CD4-positive, alpha-beta memory T cell (primary cell): ENCODE data around the gene SFT2D1. TPM values are rescaled to one million over a fixed set of nuclear protein-coding genes. Genes with fewer than 3 reads are reported as not detected.

Experiments
- CTCF ChIA-PET: fragments of 350-600 bp; sonication (Branson Sonifier 250); formaldehyde crosslinking; loops from one replicate; lab custom pipeline; 2021; ENCODE audit warnings: inconsistent platforms; ENCODE audit not compliant: partially characterized antibody; lab: Charles Lee
- POLR2A ChIA-PET: fragments of 350-600 bp; sonication (Branson Sonifier 250); formaldehyde crosslinking; loops from one replicate; lab custom pipeline; 2021; ENCODE audit not compliant: partially characterized antibody; lab: Charles Lee
- DNase-seq, 5 donors: peaks; one replicate each; pipeline versions ENCODE4 v3.0.0 to v3.0.0-alpha.2; 2020 to 2022; ENCODE audit warnings: mixed read lengths in 1 of 5
- H3K27ac ChIP-seq: one replicate; pipeline ENCODE4 v1.7.0; 2013; ENCODE audit warnings: low read depth, low read length
- H3K27me3 ChIP-seq: 2 replicates; pipeline ENCODE4 v1.7.0; 2013; ENCODE audit warnings: mild to moderate bottlenecking, low read length, moderate library complexity; ENCODE audit not compliant: insufficient read depth
- H3K36me3 ChIP-seq: 2 replicates; pipeline ENCODE4 v1.7.0; 2013; ENCODE audit warnings: mild to moderate bottlenecking, low read length, moderate library complexity; ENCODE audit not compliant: insufficient read depth
- H3K4me1 ChIP-seq: 2 replicates; pipeline ENCODE4 v1.7.0; 2013; ENCODE audit warnings: mild to moderate bottlenecking, low read length, moderate library complexity; ENCODE audit not compliant: insufficient read depth
- H3K4me3 ChIP-seq, 2 donors: one replicate each; pipeline ENCODE4 v1.7.0; 2013; ENCODE audit warnings: low read length in 2 of 2, mild to moderate bottlenecking in 1 of 2
- H3K9me3 ChIP-seq, 2 donors: one replicate each; pipeline ENCODE4 v1.7.0; 2013; ENCODE audit warnings: low read length in 2 of 2, control low read depth in 1 of 2; ENCODE audit not compliant: control insufficient read depth in 1 of 2
- H3K27ac Mint-ChIP-seq, 7 donors: one replicate each; pipeline ENCODE4 v1.8.0; 2020 to 2021; ENCODE audit warnings: mixed read lengths in 7 of 7, mild to moderate bottlenecking in 6 of 7, inconsistent platforms in 3 of 7, moderate library complexity in 3 of 7
- H3K27me3 Mint-ChIP-seq, 2 donors: one replicate each; pipeline ENCODE4 v1.8.0; 2020 to 2021; ENCODE audit warnings: mixed read lengths in 2 of 2
- H3K36me3 Mint-ChIP-seq, 2 donors: one replicate each; pipeline ENCODE4 v1.8.0; 2020 to 2021; ENCODE audit warnings: mixed read lengths in 2 of 2, inconsistent platforms in 1 of 2, mild to moderate bottlenecking in 1 of 2
- H3K4me1 Mint-ChIP-seq, 4 donors: one replicate each; pipeline ENCODE4 v1.8.0; 2020 to 2021; ENCODE audit warnings: mixed read lengths in 4 of 4, mild to moderate bottlenecking in 1 of 4
- H3K4me3 Mint-ChIP-seq, 8 donors: one replicate each; pipeline ENCODE4 v1.8.0; 2020 to 2021; ENCODE audit warnings: mixed read lengths in 8 of 8, mild to moderate bottlenecking in 7 of 8, moderate library complexity in 6 of 8, inconsistent platforms in 3 of 8
- H3K9me3 Mint-ChIP-seq, 8 donors: one replicate each; pipeline ENCODE4 v1.8.0; 2020 to 2021; ENCODE audit warnings: mixed read lengths in 8 of 8, mild to moderate bottlenecking in 5 of 8, inconsistent platforms in 3 of 8, moderate library complexity in 1 of 8
- intact Hi-C: fragments of 100-400 bp; cut with micrococcal nuclease; formaldehyde crosslinking; loops from one replicate; pipeline ENCODE4 v1.15.1; 2023
- polyA plus RNA-seq, 2 donors: library from polyadenylated mRNA; unstranded; fragments of 300-500 nt; fragmentation: Illumina TruSeq; gene quantifications; one replicate each; pipeline ENCODE4 v1.2.3, GENCODE V29; 2021
- total RNA-seq, 2 experiments: library from RNA; stranded (reverse); gene quantifications; one replicate each; pipeline ENCODE4 v1.2.3, GENCODE V29; 2021

SFT2D1 gene
- total and polyA plus RNA-seq, 4 experiments from 2014 or later, result 37.3 to 70.3 (median 38.9) TPM

GRCh38 chr6:166336847-166337246 is 5.5 kb downstream of the SFT2D1 start:
- no peak for DNase-seq
- H3K4me1 ChIP-seq, result peaks cover 95% of the 10 kb centered on the region
- CTCF ChIA-PET, result interaction anchor here (1.2 to 2.8 kb wide), 3 partner anchors 10 to 44 kb away, joined by 3 to 13 read pairs (median 4); no protein-coding TSS in a partner anchor
- POLR2A ChIA-PET, result interaction anchor here (0.6 kb wide), 1 partner anchor 16 kb away, joined by 3 read pairs; no protein-coding TSS in a partner anchor
- no peaks in the 10 kb centered on the region for H3K27me3 Mint-ChIP-seq
- H3K27ac ChIP-seq, result no peak overlapping the region
- no peaks in the 10 kb centered on the region for H3K36me3 ChIP-seq
- peaks cover 7 to 47% (median 44%) of the 10 kb centered on the region in 4 donors for H3K4me1 Mint-ChIP-seq
- intact Hi-C loops, result no loop called here
- H3K36me3 Mint-ChIP-seq, result peaks cover 40 to 41% of the 10 kb centered on the region in 2 donors
- H3K9me3 Mint-ChIP-seq, result peaks cover 0 to 2% (median 0%) of the 10 kb centered on the region in 8 donors
- no peaks in the 10 kb centered on the region for H3K27me3 ChIP-seq
- no peak overlapping the region for H3K27ac Mint-ChIP-seq
- H3K9me3 ChIP-seq, result no peaks in the 10 kb centered on the region
- no peak overlapping the region for H3K4me3 ChIP-seq
- H3K4me3 Mint-ChIP-seq, result peak overlapping the region in 3 of 8 donors; percentile 2 to 43 (median 21)

- Histone ChIP-seq H3K27ac (no peak overlapping the region), H3K4me1 (peaks cover 93% of the 10 kb centered on the region), H3K27me3 (no peaks in the 10 kb centered on the region), H3K36me3 (no peaks in the 10 kb centered on the region), H3K9me3 (no peaks in the 10 kb centered on the region), H3K4me3 (no peak overlapping the region)
- DNase-seq, result no peak
- Mint-ChIP-seq H3K27me3 (no peaks in the 10 kb centered on the region), H3K4me1 (peaks cover 0 to 48% (median 41%) of the 10 kb centered on the region in 4 donors), H3K36me3 (peaks cover 39 to 40% of the 10 kb centered on the region in 2 donors), H3K9me3 (no peaks in the 10 kb centered on the region), H3K27ac (peak overlapping the region in 4 of 7 donors; percentile 11 to 53 (median 36)), H3K4me3 (peak overlapping the region in 3 of 8 donors; percentile 17 to 68 (median 18))
- ChIA-PET POLR2A (interaction anchor here (0.7 kb wide), 1 partner anchor 414 kb away, joined by 4 read pairs; no protein-coding TSS in a partner anchor), CTCF (interaction anchor here (1.2 to 2.8 kb wide), 2 partner anchors 22 to 45 kb away, joined by 4 to 13 read pairs; no protein-coding TSS in a partner anchor)
- intact Hi-C loops, result no loop called here
Observed at GRCh38 chr6:166335378-166336302, 6.7 kb downstream of the SFT2D1 start.

- Histone ChIP-seq H3K9me3 (no peaks in the 10 kb centered on the region), H3K36me3 (no peaks in the 10 kb centered on the region), H3K4me1 (peaks cover 85% of the 10 kb centered on the region), H3K27me3 (no peaks in the 10 kb centered on the region), H3K27ac (no peak overlapping the region), H3K4me3 (no peak overlapping the region)
- H3K4me1 Mint-ChIP-seq, result peaks cover 0 to 49% (median 43%) of the 10 kb centered on the region in 4 donors
- POLR2A ChIA-PET, result no interaction called here
- CTCF ChIA-PET, result interaction anchor here (1.2 kb wide), 1 partner anchor 21 kb away, joined by 4 read pairs; no protein-coding TSS in a partner anchor
- H3K27ac Mint-ChIP-seq, result peak overlapping the region in 2 of 7 donors; percentile 24 to 25
- intact Hi-C loops, result no loop called here
- peak overlapping the region in 5 of 8 donors; percentile 3 to 68 (median 17) for H3K4me3 Mint-ChIP-seq
- H3K36me3 Mint-ChIP-seq, result peaks cover 39 to 40% of the 10 kb centered on the region in 2 donors
- H3K27me3 Mint-ChIP-seq, result no peaks in the 10 kb centered on the region
- DNase-seq, result no peak
- no peaks in the 10 kb centered on the region for H3K9me3 Mint-ChIP-seq
Observed at GRCh38 chr6:166334878-166335277, 7.5 kb downstream of the SFT2D1 start.

- H3K4me3 ChIP-seq, result peak overlapping the region in 1 of 2 donors; percentile 9
- H3K4me1 ChIP-seq, result peaks cover 70% of the 10 kb centered on the region
- no peaks in the 10 kb centered on the region for H3K9me3 Mint-ChIP-seq
- no peaks in the 10 kb centered on the region for H3K9me3 ChIP-seq
- ChIA-PET POLR2A (interaction anchor here (1.0 to 1.1 kb wide), 2 partner anchors 9 to 48 kb away, joined by 3 to 4 read pairs; partner anchors contain the start of gene SFT2D1), CTCF (interaction anchor here (1.2 kb wide), 2 partner anchors 20 to 65 kb away, joined by 3 to 4 read pairs; no protein-coding TSS in a partner anchor)
- intact Hi-C loops, result no loop called here
- H3K27me3 Mint-ChIP-seq, result no peaks in the 10 kb centered on the region
- peaks cover 8% of the 10 kb centered on the region for H3K36me3 ChIP-seq
- H3K4me3 Mint-ChIP-seq, result peak overlapping the region in 7 of 8 donors; percentile 40 to 80 (median 63)
- peaks cover 0 to 52% (median 46%) of the 10 kb centered on the region in 4 donors for H3K4me1 Mint-ChIP-seq
- peak; percentile 31 to 67 (median 58) for DNase-seq
- no peak overlapping the region for H3K27ac ChIP-seq
- H3K27me3 ChIP-seq, result no peaks in the 10 kb centered on the region
- peaks cover 49 to 50% of the 10 kb centered on the region in 2 donors for H3K36me3 Mint-ChIP-seq
- H3K27ac Mint-ChIP-seq, result peak overlapping the region; percentile 7 to 77 (median 42)
Observed at GRCh38 chr6:166333172-166333995, 9.0 kb downstream of the SFT2D1 start.

GRCh38 chr6:166331503-166332415 is 10.6 kb downstream of the SFT2D1 start:
- intact Hi-C loops, result no loop called here
- H3K36me3 ChIP-seq, result peaks cover 9% of the 10 kb centered on the region

GRCh38 chr6:166330612-166331011 is 11.7 kb downstream of the SFT2D1 start:
- peaks cover 44% of the 10 kb centered on the region for H3K4me1 ChIP-seq
- H3K27me3 Mint-ChIP-seq, result no peaks in the 10 kb centered on the region
- peak overlapping the region in 1 of 7 donors; percentile 3 for H3K27ac Mint-ChIP-seq
- H3K36me3 Mint-ChIP-seq, result peaks cover 47 to 52% of the 10 kb centered on the region in 2 donors
- POLR2A ChIA-PET, result no interaction called here
- intact Hi-C loops, result no loop called here
- no peak overlapping the region for H3K4me3 ChIP-seq
- H3K36me3 ChIP-seq, result peaks cover 19% of the 10 kb centered on the region
- no peaks in the 10 kb centered on the region for H3K27me3 ChIP-seq
- CTCF ChIA-PET, result no interaction called here
- H3K4me3 Mint-ChIP-seq, result no peak overlapping the region
- no peaks in the 10 kb centered on the region for H3K9me3 Mint-ChIP-seq
- H3K4me1 Mint-ChIP-seq, result peaks cover 0 to 55% (median 38%) of the 10 kb centered on the region in 4 donors
- no peak overlapping the region for H3K27ac ChIP-seq
- DNase-seq, result no peak
- no peaks in the 10 kb centered on the region for H3K9me3 ChIP-seq

More at GRCh38 chr6:166331503-166332415, 10.6 kb downstream of the SFT2D1 start:
- Histone ChIP-seq H3K4me1 (peaks cover 54% of the 10 kb centered on the region), H3K9me3 (no peaks in the 10 kb centered on the region), H3K27ac (no peak overlapping the region), H3K27me3 (no peaks in the 10 kb centered on the region), H3K4me3 (no peak overlapping the region)
- peak overlapping the region in 1 of 8 donors; percentile 45 for H3K4me3 Mint-ChIP-seq
- H3K27me3 Mint-ChIP-seq, result no peaks in the 10 kb centered on the region
- H3K36me3 Mint-ChIP-seq, result peaks cover 42 to 47% of the 10 kb centered on the region in 2 donors
- POLR2A ChIA-PET, result no interaction called here
- CTCF ChIA-PET, result no interaction called here
- H3K27ac Mint-ChIP-seq, result no peak overlapping the region
- no peak for DNase-seq
- H3K4me1 Mint-ChIP-seq, result peaks cover 0 to 56% (median 44%) of the 10 kb centered on the region in 4 donors
- H3K9me3 Mint-ChIP-seq, result no peaks in the 10 kb centered on the region
